Esophagus squamous epithelium (tissue), 5 donors: Measurements from ENCODE around the gene RERE. TPM values are rescaled to one million over a fixed set of nuclear protein-coding genes. Genes with fewer than 3 reads are reported as not detected.
A peak's percentile ranks its signal among the peaks of the same experiment; 100 is the strongest.

Experiments used
- DNase-seq: peaks from one replicate; lab custom pipeline; 2025; lab: John Stamatoyannopoulos, UW
- H3K27ac ChIP-seq, 4 donors: fragments of 200-600 bp; sonication (generic); one replicate each; pipeline ENCODE4 v1.5.1; 2016 to 2019; ENCODE audit warnings: mild to moderate bottlenecking in 1 of 4
- H3K27me3 ChIP-seq, 4 donors: fragments of 200-600 bp; sonication (generic); 1 replicate in 3 of 4; 2 replicates in 1 of 4; pipeline versions ENCODE4 v1.5.1 to v1.6.0; 2017 to 2021; ENCODE audit warnings: antibody characterized with exemption in 1 of 4
- H3K36me3 ChIP-seq, 3 donors: fragments of 200-600 bp; sonication (generic); one replicate each; pipeline ENCODE4 v1.5.1; 2016 to 2019
- H3K4me1 ChIP-seq, 3 donors: fragments of 200-600 bp; sonication (generic); one replicate each; pipeline ENCODE4 v1.5.1; 2017 to 2019
- H3K4me3 ChIP-seq, 4 donors: fragments of 200-600 bp; sonication (generic); 1 replicate in 3 of 4; 2 replicates in 1 of 4; pipeline ENCODE4 v1.5.1; 2016 to 2019; ENCODE audit warnings: mild to moderate bottlenecking in 2 of 4, moderate library complexity in 1 of 4
- H3K9me3 ChIP-seq, 3 donors: fragments of 200-600 bp; sonication (generic); one replicate each; pipeline ENCODE4 v1.5.1; 2016 to 2019
- CTCF ChIP-seq, 6 experiments: fragments of 450-650 bp in 4 of 6; fragments of 200-600 bp in 2 of 6; sonication (generic) in 2 of 6; IDR thresholded peaks; one replicate each; pipeline ENCODE4 v1.5.1; 2016 to 2019; ENCODE audit warnings: antibody characterized with exemption in 6 of 6, mild to moderate bottlenecking in 4 of 6, moderate library complexity in 4 of 6
- POLR2A ChIP-seq, 4 donors: fragments of 450-650 bp; IDR thresholded peaks; one replicate each; pipeline ENCODE4 v1.6.1; 2017; ENCODE audit warnings: antibody characterized with exemption in 4 of 4, mild to moderate bottlenecking in 4 of 4, moderate library complexity in 3 of 4
- WGBS, 2 donors: methylation state at CpG; one replicate each; pipeline ENCODE4 v1.1.5; 2018; 5-methylcytosine and 5-hydroxymethylcytosine counted together
- intact Hi-C: fragments of 100-400 bp; cut with DNase I; formaldehyde crosslinking; loops from one replicate; pipeline ENCODE4 v1.15.0; 2022
- total RNA-seq, 4 donors: library from RNA; depleted of rRNA; stranded (reverse); fragments of >200 nt; gene quantifications; one replicate each; pipeline ENCODE4 v1.1.0, GENCODE V29; 2016
- donor health status: DM: yes; HTN: yes; CAD: no.

Gene RERE
- total RNA-seq, 4 donors from 2014 or later, result 27.5 to 56.6 (median 32.1) TPM

- no peak for TF ChIP-seq POLR2A (IDR thresholded peaks at IDR 0.05)
- no peak for TF ChIP-seq CTCF (IDR thresholded peaks at IDR 0.05)
- peak overlapping the region in 2 of 4 donors; percentile 6 to 22 for H3K27ac ChIP-seq
- peaks cover 0 to 29% (median 3%) of the 10 kb centered on the region in 3 donors for H3K4me1 ChIP-seq
- WGBS, 2 donors, result 60 to 64% methylated on average over 9 of the region's 9 CpGs
- intact Hi-C loops, result no loop called here
- H3K27me3 ChIP-seq, result no peaks in the 10 kb centered on the region
- H3K4me3 ChIP-seq, result no peak overlapping the region
- H3K36me3 ChIP-seq, result peaks cover 0 to 4% (median 0%) of the 10 kb centered on the region in 3 donors
- H3K9me3 ChIP-seq, result no peaks in the 10 kb centered on the region
- no peak for DNase-seq
Observed at GRCh38 chr1:8477166-8477982, 340.1 kb downstream of the RERE start.

- Histone ChIP-seq H3K27me3 (no peaks in the 10 kb centered on the region), H3K4me3 (no peak overlapping the region), H3K9me3 (no peaks in the 10 kb centered on the region), H3K36me3 (peaks cover 0 to 4% (median 0%) of the 10 kb centered on the region in 3 donors), H3K4me1 (peaks cover 0 to 33% (median 3%) of the 10 kb centered on the region in 3 donors), H3K27ac (no peak overlapping the region)
- DNase-seq, result no peak
- WGBS, 2 donors, result 70 to 88% methylated on average over 3 of the region's 3 CpGs
- TF ChIP-seq CTCF (IDR thresholded peaks at IDR 0.05) (no peak), POLR2A (IDR thresholded peaks at IDR 0.05) (no peak)
- intact Hi-C loops, result no loop called here
Observed at GRCh38 chr1:8476006-8476405, 341.4 kb downstream of the RERE start.

DNA sequence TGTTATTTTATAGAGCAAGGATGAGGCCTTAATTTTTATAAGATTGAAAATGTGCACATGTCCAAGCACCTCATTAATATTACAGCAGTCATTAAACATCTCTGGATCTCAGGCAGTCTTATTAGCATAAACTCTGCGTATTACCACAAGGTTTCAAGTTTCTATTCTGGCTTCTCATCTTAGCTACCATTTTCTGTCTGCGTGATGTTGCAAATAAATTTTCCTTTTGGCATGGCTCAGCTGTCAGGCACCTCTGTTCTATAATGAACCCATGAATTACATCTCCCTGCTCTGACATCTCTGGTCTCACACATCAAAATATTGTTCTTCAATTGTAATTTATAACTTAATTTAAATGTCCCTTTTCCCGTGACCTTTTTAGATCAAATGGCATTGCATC lies 343.1 kb downstream of the RERE start:
- H3K4me3 ChIP-seq, result no peak overlapping the region
- intact Hi-C loops, result no loop called here
- DNase-seq, result no peak
- no peaks in the 10 kb centered on the region for H3K9me3 ChIP-seq
- 83 to 86% methylated on average over 3 of the region's 3 CpGs for WGBS, 2 donors
- TF ChIP-seq POLR2A (IDR thresholded peaks at IDR 0.05) (no peak), CTCF (IDR thresholded peaks at IDR 0.05) (no peak)
- peaks cover 0 to 46% (median 3%) of the 10 kb centered on the region in 3 donors for H3K4me1 ChIP-seq
- H3K27ac ChIP-seq, result no peak overlapping the region
- no peaks in the 10 kb centered on the region for H3K27me3 ChIP-seq
- H3K36me3 ChIP-seq, result peaks cover 0 to 4% (median 0%) of the 10 kb centered on the region in 3 donors

DNA sequence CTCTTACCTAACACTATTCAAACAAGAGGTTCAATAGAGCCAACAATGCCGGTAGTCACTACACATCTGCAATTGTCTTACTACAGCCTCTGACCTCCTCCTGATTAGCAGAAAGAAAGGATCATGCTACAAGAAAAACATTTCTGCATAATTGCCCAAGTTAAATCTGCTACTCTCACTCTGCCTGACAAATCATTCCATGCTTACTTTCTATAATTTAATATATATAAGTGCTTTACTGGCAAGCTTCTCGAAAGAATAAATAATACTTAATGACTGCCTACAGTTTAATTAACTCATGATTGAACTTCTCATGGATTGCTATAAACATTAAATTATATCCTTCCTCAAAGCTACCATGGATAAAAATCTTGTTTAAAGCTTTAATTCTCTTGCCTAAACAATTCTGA lies 343.5 kb downstream of the RERE start:
- no peak for DNase-seq
- TF ChIP-seq CTCF (IDR thresholded peaks at IDR 0.05) (no peak), POLR2A (IDR thresholded peaks at IDR 0.05) (no peak)
- H3K4me1 ChIP-seq, result peaks cover 0 to 46% (median 3%) of the 10 kb centered on the region in 3 donors
- peaks cover 0 to 4% (median 0%) of the 10 kb centered on the region in 3 donors for H3K36me3 ChIP-seq
- H3K4me3 ChIP-seq, result no peak overlapping the region
- 67 to 83% methylated on average over 2 of the region's 2 CpGs for WGBS, 2 donors
- H3K27ac ChIP-seq, result no peak overlapping the region
- intact Hi-C loops, result no loop called here
- H3K9me3 ChIP-seq, result no peaks in the 10 kb centered on the region
- H3K27me3 ChIP-seq, result no peaks in the 10 kb centered on the region

- Histone ChIP-seq H3K9me3 (no peaks in the 10 kb centered on the region), H3K27me3 (no peaks in the 10 kb centered on the region), H3K4me3 (no peak overlapping the region), H3K4me1 (peaks cover 0 to 46% (median 3%) of the 10 kb centered on the region in 3 donors), H3K27ac (no peak overlapping the region), H3K36me3 (peaks cover 0 to 4% (median 0%) of the 10 kb centered on the region in 3 donors)
- no peak for TF ChIP-seq CTCF (IDR thresholded peaks at IDR 0.05)
- no peak for TF ChIP-seq POLR2A (IDR thresholded peaks at IDR 0.05)
- DNase-seq, result no peak
- 67 to 90% methylated on average over 4 of the region's 4 CpGs for WGBS, 2 donors
- intact Hi-C loops, result no loop called here
Observed at GRCh38 chr1:8473121-8473875, 344.1 kb downstream of the RERE start.
